GM21723 (cell line): ENCODE results near the gene BROX.
"Not testable (repeated sequence)": the region's sequence is repeated elsewhere in the genome, so short reads cannot be mapped to it uniquely, and the experiment has no call there.

Experiments used
- ATAC-seq: cut with Tn5 transposase; IDR thresholded peaks from one replicate; pipeline ENCODE4 v1.9.1; 2021; ENCODE audit warnings: mild to moderate bottlenecking, moderate library complexity; ENCODE audit not compliant: unreplicated experiment

The BROX gene

GRCh38 chr1:222712253-222713090, at the start of gene BROX, which contains the start of gene AIDA:
Gene BROX, plus strand, starts transcription at chr1:222712564. Its CDS starts 3,136 bp downstream, at chr1:222715700.
Gene AIDA, minus strand, starts transcription at chr1:222712491. Its CDS starts 174 bp downstream, at chr1:222712317.
- peak; percentile 86 for ATAC-seq

- ATAC-seq = no peak
Observed at GRCh38 chr1:222663431-222663934, 48.9 kb upstream of the BROX start.

GRCh38 chr1:222665964-222666363, 46.4 kb upstream of the BROX start:
- no peak for ATAC-seq

- ATAC-seq = not testable (repeated sequence)
Observed at GRCh38 chr1:222668184-222668583, 44.2 kb upstream of the BROX start.

GRCh38 chr1:222669107-222669506, 43.3 kb upstream of the BROX start:
- not testable (repeated sequence) for ATAC-seq

- no peak for ATAC-seq
Observed at GRCh38 chr1:222670110-222670509, 42.3 kb upstream of the BROX start.

GRCh38 chr1:222680080-222680479, 32.3 kb upstream of the BROX start:
- no peak for ATAC-seq

GRCh38 chr1:222691016-222691415, 21.3 kb upstream of the BROX start:
- ATAC-seq = no peak

- ATAC-seq = no peak
Observed at GRCh38 chr1:222694927-222695326, 17.4 kb upstream of the BROX start.

- ATAC-seq = no peak
Observed at GRCh38 chr1:222696741-222697140, 15.6 kb upstream of the BROX start.

GRCh38 chr1:222697203-222697602, 15.2 kb upstream of the BROX start:
- no peak for ATAC-seq

- no peak for ATAC-seq
Observed at GRCh38 chr1:222697826-222698225, 14.5 kb upstream of the BROX start.

GRCh38 chr1:222702210-222702609, 10.2 kb upstream of the BROX start:
- no peak for ATAC-seq

- ATAC-seq = no peak
Observed at GRCh38 chr1:222704260-222704659, 8.1 kb upstream of the BROX start.

- no peak for ATAC-seq
Observed at GRCh38 chr1:222706815-222707214, 5.5 kb upstream of the BROX start.

GRCh38 chr1:222709700-222710153, 2.6 kb upstream of the BROX start:
- no peak for ATAC-seq

GRCh38 chr1:222711319-222712252, 778 bp upstream of the BROX start:
- peak; percentile 42 for ATAC-seq

- ATAC-seq = peak; percentile 68
Observed at GRCh38 chr1:222713091-222713961, 962 bp downstream of the BROX start.

GRCh38 chr1:222716393-222716792, 4.0 kb downstream of the BROX start:
- no peak for ATAC-seq

GRCh38 chr1:222728746-222729145, 16.4 kb downstream of the BROX start:
- no peak for ATAC-seq
